H9 (cell line): Measurements from ENCODE around the gene LHX1. TPM values are rescaled to one million over a fixed set of nuclear protein-coding genes. Genes with fewer than 3 reads are reported as not detected.

Experiments
- DNase-seq: peaks from one replicate; pipeline ENCODE4 v3.0.0-alpha.2; 2017
- H2AFZ ChIP-seq: one replicate; pipeline ENCODE4 v1.6.1; 2013; ENCODE audit warnings: mild to moderate bottlenecking, low read length, control low read depth, moderate library complexity
- H2AK5ac ChIP-seq: 2 replicates; pipeline ENCODE4 v1.6.1; 2013; ENCODE audit warnings: low read length, control low read depth, mixed read lengths; ENCODE audit not compliant: insufficient read length
- H2BK120ac ChIP-seq: one replicate; pipeline ENCODE4 v1.6.1; 2013; ENCODE audit warnings: low read depth, mild to moderate bottlenecking, low read length, control low read depth, inconsistent platforms; ENCODE audit not compliant: poor library complexity, severe bottlenecking
- H2BK12ac ChIP-seq: 2 replicates; pipeline ENCODE4 v1.6.1; 2013; ENCODE audit warnings: low read length, control low read depth, mixed read lengths, low read depth; ENCODE audit not compliant: insufficient read length
- H2BK15ac ChIP-seq: 2 replicates; pipeline ENCODE4 v1.6.1; 2013; ENCODE audit warnings: low read depth, low read length, control low read depth
- H2BK20ac ChIP-seq: one replicate; pipeline ENCODE4 v1.6.1; 2013; ENCODE audit warnings: low read depth, mild to moderate bottlenecking, low read length, control low read depth, inconsistent platforms; ENCODE audit not compliant: poor library complexity, severe bottlenecking
- H2BK5ac ChIP-seq: 2 replicates; pipeline ENCODE4 v1.6.1; 2013; ENCODE audit warnings: low read length, control low read depth, mixed read lengths; ENCODE audit not compliant: insufficient read length
- H3K14ac ChIP-seq: 2 replicates; pipeline ENCODE4 v1.6.1; 2013; ENCODE audit warnings: low read length, control low read depth; ENCODE audit not compliant: insufficient read depth
- H3K18ac ChIP-seq: 2 replicates; pipeline ENCODE4 v1.6.1; 2013; ENCODE audit warnings: low read depth, mild to moderate bottlenecking, mixed read lengths, low read length, control low read depth; ENCODE audit not compliant: insufficient read length
- H3K23ac ChIP-seq: 2 replicates; pipeline ENCODE4 v1.6.1; 2013; ENCODE audit warnings: low read length, control low read depth, mixed read lengths, low read depth; ENCODE audit not compliant: insufficient read length
- H3K23me2 ChIP-seq: 2 replicates; pipeline ENCODE4 v1.6.1; 2013; ENCODE audit warnings: low read depth, mild to moderate bottlenecking, mixed read lengths, low read length, control low read depth; ENCODE audit not compliant: insufficient read length, poor library complexity, severe bottlenecking
- H3K27ac ChIP-seq: 2 replicates; pipeline ENCODE4 v1.5.1; 2013; ENCODE audit warnings: low read length, control low read depth, mixed read lengths, low read depth; ENCODE audit not compliant: insufficient read length
- H3K27me3 ChIP-seq: 2 replicates; pipeline ENCODE4 v1.6.1; 2013; ENCODE audit warnings: low read length, control low read depth, inconsistent platforms; ENCODE audit not compliant: insufficient read depth
- H3K4ac ChIP-seq: 2 replicates; pipeline ENCODE4 v1.6.1; 2013; ENCODE audit warnings: low read depth, mild to moderate bottlenecking, control low read depth, inconsistent platforms, low read length, moderate library complexity
- H3K4me1 ChIP-seq: 2 replicates; pipeline ENCODE4 v1.6.1; 2013; ENCODE audit warnings: low read length, control low read depth, inconsistent platforms; ENCODE audit not compliant: insufficient read depth
- H3K4me2 ChIP-seq: 2 replicates; pipeline ENCODE4 v1.6.1; 2013; ENCODE audit warnings: low read length, control low read depth, mixed read lengths; ENCODE audit not compliant: insufficient read length, insufficient read depth
- H3K56ac ChIP-seq: 2 replicates; pipeline ENCODE4 v1.6.1; 2013; ENCODE audit warnings: low read depth, mild to moderate bottlenecking, mixed read lengths, low read length, control low read depth; ENCODE audit not compliant: insufficient read length
- H3K79me1 ChIP-seq: 2 replicates; pipeline ENCODE4 v1.6.1; 2013; ENCODE audit warnings: low read depth, mild to moderate bottlenecking, moderate library complexity, low read length, control low read depth, inconsistent platforms; ENCODE audit not compliant: insufficient read depth, poor library complexity, severe bottlenecking
- H3K79me2 ChIP-seq: 2 replicates; pipeline ENCODE4 v1.6.1; 2013; ENCODE audit warnings: low read length, control low read depth, inconsistent platforms; ENCODE audit not compliant: insufficient read depth
- H3K9ac ChIP-seq: 2 replicates; pipeline ENCODE4 v1.6.1; 2013; ENCODE audit warnings: low read length, control low read depth, mixed read lengths; ENCODE audit not compliant: insufficient read length; ENCODE audit errors: extremely low read depth
- H3K9me3 ChIP-seq: one replicate; pipeline ENCODE4 v1.6.1; 2013; ENCODE audit warnings: low read depth, low read length, inconsistent platforms; ENCODE audit not compliant: control insufficient read depth
- H3T11ph ChIP-seq: one replicate; pipeline ENCODE4 v1.6.1; 2013; ENCODE audit warnings: mild to moderate bottlenecking, low read length, control low read depth, inconsistent platforms
- H4K20me1 ChIP-seq: one replicate; pipeline ENCODE4 v1.6.1; 2013; ENCODE audit not compliant: control insufficient read depth, insufficient read length, insufficient read depth
- H4K5ac ChIP-seq: 2 replicates; pipeline ENCODE4 v1.6.1; 2013; ENCODE audit warnings: low read depth, mild to moderate bottlenecking, mixed read lengths, low read length, control low read depth; ENCODE audit not compliant: insufficient read length
- H4K8ac ChIP-seq: replicated peaks from 2 replicates; pipeline ENCODE4 v1.6.1; 2013; ENCODE audit warnings: low read length, control low read depth, mixed read lengths, low read depth; ENCODE audit not compliant: insufficient read length
- H4K91ac ChIP-seq: 2 replicates; pipeline ENCODE4 v1.6.1; 2013; ENCODE audit warnings: low read depth, mild to moderate bottlenecking, moderate library complexity, mixed read lengths, low read length, control low read depth; ENCODE audit not compliant: insufficient read length
- H3K27ac Mint-ChIP-seq, 3 experiments: 2 replicates in 2 of 3; 3 replicates in 1 of 3; pipeline ENCODE4 v1.8.0; 2020 to 2021; ENCODE audit warnings: mixed read lengths in 3 of 3, mild to moderate bottlenecking in 1 of 3, moderate library complexity in 1 of 3
- H3K27me3 Mint-ChIP-seq: 2 replicates; pipeline ENCODE4 v1.8.0; 2021; ENCODE audit warnings: low read depth, mild to moderate bottlenecking, moderate library complexity, mixed read lengths
- H3K36me3 Mint-ChIP-seq, 3 experiments: 2 replicates in 2 of 3; 3 replicates in 1 of 3; pipeline ENCODE4 v1.8.0; 2020 to 2021; ENCODE audit warnings: low read depth in 3 of 3, mixed read lengths in 3 of 3; ENCODE audit not compliant: insufficient read depth in 1 of 3
- H3K4me1 Mint-ChIP-seq, 2 experiments: 2 replicates each; pipeline ENCODE4 v1.8.0; 2020; ENCODE audit warnings: mixed read lengths in 2 of 2
- H3K4me3 Mint-ChIP-seq, 2 experiments: 2 replicates in 1 of 2; 3 replicates in 1 of 2; pipeline ENCODE4 v1.8.0; 2020 to 2021; ENCODE audit warnings: mild to moderate bottlenecking in 2 of 2, mixed read lengths in 2 of 2, moderate library complexity in 1 of 2
- H3K9me3 Mint-ChIP-seq, 2 experiments: 2 replicates in 1 of 2; 3 replicates in 1 of 2; pipeline ENCODE4 v1.8.0; 2020; ENCODE audit warnings: mild to moderate bottlenecking in 2 of 2, mixed read lengths in 2 of 2, moderate library complexity in 1 of 2
- WGBS: extraction: QIAGEN DNeasy Blood & Tissue Kit; methylation state at CpG from one replicate; pipeline ENCODE4 v1.1.7; 2013; ENCODE audit warnings: missing lambda C conversion rate, low lambda C conversion rate, mixed read lengths; ENCODE audit not compliant: insufficient read length; ENCODE audit errors: extremely low coverage; 5-methylcytosine and 5-hydroxymethylcytosine counted together
- total RNA-seq: library from RNA; stranded (reverse); gene quantifications from 2 replicates; pipeline ENCODE4 v1.2.1, GENCODE V29; 2021
- TF ChIP-seq, protein P1 (sequence below): fragments of 200-600 bp; sonication (generic); conservative IDR thresholded peaks from 3 replicates; pipeline ENCODE4 v1.8.0; 2021; ENCODE audit warnings: antibody characterized with exemption, mild to moderate bottlenecking

The LHX1 gene
- total RNA-seq, 1 experiment from 2014 or later, result 0.22 TPM

DNA sequence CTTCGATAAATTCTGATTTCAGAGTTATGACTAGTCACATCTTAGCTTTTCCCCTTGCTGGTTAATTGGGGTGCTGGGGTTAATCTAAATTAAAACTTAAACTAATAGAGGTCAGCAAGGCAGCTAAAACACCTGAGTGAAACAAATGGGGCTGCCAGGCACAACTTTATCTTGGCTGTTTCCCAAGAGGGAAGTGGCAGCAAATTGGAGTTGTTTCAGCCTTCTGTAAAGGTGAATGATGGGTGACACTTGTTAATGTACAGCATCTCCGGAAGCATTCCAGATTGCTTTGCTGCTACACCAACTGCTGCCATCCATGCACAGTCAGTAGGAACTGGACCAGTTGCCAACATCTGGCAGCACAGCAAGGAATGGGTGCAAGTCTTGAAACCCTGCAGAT is 55.4 kb downstream of the LHX1 start:
- Histone ChIP-seq H3K9me3 (no peaks in the 10 kb centered on the region), H2BK12ac (no peak overlapping the region), H3K79me1 (no peaks in the 10 kb centered on the region), H3K56ac (no peak overlapping the region), H3K23me2 (no peaks in the 10 kb centered on the region), H2BK20ac (no peak overlapping the region), H4K8ac (no peak overlapping the region), H3K4me2 (no peak overlapping the region), H3K9ac (no peak overlapping the region), H3K27me3 (no peaks in the 10 kb centered on the region), H3K4ac (no peak overlapping the region), H4K91ac (no peak overlapping the region), H2BK5ac (no peak overlapping the region), H2BK15ac (no peak overlapping the region), H2AK5ac (no peak overlapping the region), H3K23ac (no peak overlapping the region), H4K20me1 (no peaks in the 10 kb centered on the region), H3K27ac (no peak overlapping the region), H2AFZ (no peak overlapping the region), H3K18ac (no peak overlapping the region), H4K5ac (no peak overlapping the region), H3K4me1 (no peaks in the 10 kb centered on the region), H3K14ac (no peak overlapping the region), H2BK120ac (no peak overlapping the region), H3T11ph (no peak overlapping the region), H3K79me2 (no peaks in the 10 kb centered on the region)
- peaks cover 0 to 2% of the 10 kb centered on the region in 2 experiments; a peak in 2 of 5 replicates for H3K9me3 Mint-ChIP-seq
- no CpG with 5 or more reads among the region's 2 CpGs for WGBS
- peaks cover 39 to 65% (median 62%) of the 10 kb centered on the region in 3 experiments for H3K36me3 Mint-ChIP-seq
- TF ChIP-seq, protein P1, sequence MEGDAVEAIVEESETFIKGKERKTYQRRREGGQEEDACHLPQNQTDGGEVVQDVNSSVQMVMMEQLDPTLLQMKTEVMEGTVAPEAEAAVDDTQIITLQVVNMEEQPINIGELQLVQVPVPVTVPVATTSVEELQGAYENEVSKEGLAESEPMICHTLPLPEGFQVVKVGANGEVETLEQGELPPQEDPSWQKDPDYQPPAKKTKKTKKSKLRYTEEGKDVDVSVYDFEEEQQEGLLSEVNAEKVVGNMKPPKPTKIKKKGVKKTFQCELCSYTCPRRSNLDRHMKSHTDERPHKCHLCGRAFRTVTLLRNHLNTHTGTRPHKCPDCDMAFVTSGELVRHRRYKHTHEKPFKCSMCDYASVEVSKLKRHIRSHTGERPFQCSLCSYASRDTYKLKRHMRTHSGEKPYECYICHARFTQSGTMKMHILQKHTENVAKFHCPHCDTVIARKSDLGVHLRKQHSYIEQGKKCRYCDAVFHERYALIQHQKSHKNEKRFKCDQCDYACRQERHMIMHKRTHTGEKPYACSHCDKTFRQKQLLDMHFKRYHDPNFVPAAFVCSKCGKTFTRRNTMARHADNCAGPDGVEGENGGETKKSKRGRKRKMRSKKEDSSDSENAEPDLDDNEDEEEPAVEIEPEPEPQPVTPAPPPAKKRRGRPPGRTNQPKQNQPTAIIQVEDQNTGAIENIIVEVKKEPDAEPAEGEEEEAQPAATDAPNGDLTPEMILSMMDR, result no peak
- DNase-seq, result no peak
- H3K27ac Mint-ChIP-seq, result no peak overlapping the region
- no peak overlapping the region for H3K4me3 Mint-ChIP-seq
- H3K27me3 Mint-ChIP-seq, result no peaks in the 10 kb centered on the region
- H3K4me1 Mint-ChIP-seq, result no peaks in the 10 kb centered on the region
